NCI-H1105 (cell line): ENCODE results near the gene NAGLU.

ENCODE experiments used
- DNase-seq: peaks from one replicate; lab custom pipeline; 2025; lab: John Stamatoyannopoulos, UW

The NAGLU gene

GRCh38 chr17:42564815-42565522 lies 28.9 kb downstream of the NAGLU start:
- DNase-seq, result no peak

GRCh38 chr17:42565523-42566214 lies 29.6 kb downstream of the NAGLU start:
- DNase-seq, result no peak

DNA sequence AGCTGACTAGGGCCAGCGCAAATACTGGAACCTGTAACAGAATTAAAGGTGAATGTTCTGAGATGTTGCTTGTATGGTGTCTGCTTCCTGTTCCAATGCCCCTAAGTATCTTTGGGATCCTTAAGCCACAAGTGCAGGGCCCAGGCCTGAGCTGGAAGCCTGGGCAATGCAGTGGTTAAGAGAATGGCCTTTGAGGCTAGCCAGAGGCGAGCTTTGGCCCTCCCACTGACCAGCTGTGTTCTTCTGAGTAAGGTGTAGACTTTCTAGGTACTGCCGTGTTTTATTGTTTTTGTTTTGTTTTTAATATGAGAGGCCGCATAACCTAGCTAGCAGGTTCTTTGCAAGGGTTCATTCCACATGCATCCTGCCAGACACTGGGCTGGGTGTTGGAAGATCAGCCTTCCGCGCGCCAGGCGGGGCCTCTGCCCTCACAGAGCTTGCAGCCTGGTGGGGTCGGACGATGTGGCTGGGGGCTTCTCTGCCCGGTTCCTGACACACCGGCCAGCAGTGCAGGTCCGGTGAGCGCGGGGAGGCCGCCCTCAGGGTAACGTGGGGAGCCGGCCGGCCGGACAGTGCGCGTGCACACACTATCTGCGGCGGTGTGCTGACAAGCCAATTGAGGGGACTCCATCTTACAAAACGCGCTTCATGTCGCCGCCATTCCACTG lies 30.3 kb downstream of the NAGLU start:
- no peak for DNase-seq

GRCh38 chr17:42566883-42567573 lies 31.0 kb downstream of the NAGLU start, which contains the start of gene MLX:
TSS of gene MLX (plus strand) at chr17:42567100. CDS start at chr17:42567125, 25 bp downstream.
- peak; percentile 92 for DNase-seq

DNA sequence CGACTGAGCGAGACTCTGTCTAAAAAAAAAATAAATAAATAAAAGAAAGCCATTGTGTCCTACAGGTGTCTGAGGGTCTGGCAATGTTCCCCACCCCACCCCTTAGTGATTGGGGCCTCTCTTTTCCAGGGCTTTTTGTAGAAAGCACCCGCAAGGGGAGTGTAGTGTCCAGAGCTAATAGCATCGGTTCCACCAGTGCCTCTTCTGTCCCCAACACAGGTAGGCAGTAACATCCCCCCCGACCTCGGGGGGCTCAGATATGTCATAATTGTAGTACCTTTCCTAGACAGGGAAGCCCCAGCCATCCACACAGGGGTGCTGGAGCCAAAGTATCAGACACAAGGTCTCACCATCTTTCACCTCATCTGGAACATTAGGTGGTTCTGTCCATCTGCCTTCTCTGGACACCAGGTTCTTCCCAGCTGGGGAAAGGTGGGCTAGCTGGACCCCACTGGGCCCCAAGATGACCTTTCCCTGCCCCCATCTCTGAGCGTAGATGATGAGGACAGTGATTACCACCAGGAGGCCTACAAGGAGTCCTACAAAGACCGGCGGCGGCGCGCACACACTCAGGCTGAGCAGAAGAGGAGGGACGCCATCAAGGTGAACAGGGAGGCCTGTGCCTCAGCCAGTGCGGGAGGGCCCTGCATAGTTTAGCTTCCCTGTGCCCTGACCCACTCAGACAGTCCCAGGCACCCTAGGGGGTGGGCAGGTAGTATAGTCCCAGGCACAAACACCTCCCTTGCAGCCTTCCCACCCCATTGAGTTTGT lies 32.5 kb downstream of the NAGLU start:
- DNase-seq, result no peak

GRCh38 chr17:42571435-42572225 lies 35.6 kb downstream of the NAGLU start:
- DNase-seq, result no peak

- DNase-seq, result no peak
Observed at GRCh38 chr17:42573095-42573494, 37.1 kb downstream of the NAGLU start.

- DNase-seq, result no peak
Observed at GRCh38 chr17:42574463-42574862, 38.4 kb downstream of the NAGLU start.

DNA sequence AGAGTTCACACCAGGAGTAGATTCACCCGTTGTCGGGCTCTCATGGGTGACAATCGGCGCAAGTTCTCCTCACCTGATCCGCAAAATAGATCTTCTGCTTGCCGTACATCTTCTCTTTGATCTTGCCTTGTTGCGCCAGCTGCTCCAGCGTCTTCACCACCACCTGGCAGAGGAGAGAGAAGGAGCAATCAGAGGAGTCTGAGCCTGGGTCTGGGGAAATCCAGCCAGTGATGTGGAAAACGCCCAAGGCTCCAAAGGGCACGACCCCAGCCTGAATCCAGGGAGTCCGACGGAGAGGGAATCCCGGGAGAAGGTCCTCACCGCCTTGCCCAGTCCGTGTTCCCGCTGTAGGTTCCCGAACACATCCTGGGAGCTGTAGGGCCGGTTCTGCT lies 41.1 kb downstream of the NAGLU start:
- no peak for DNase-seq

DNA sequence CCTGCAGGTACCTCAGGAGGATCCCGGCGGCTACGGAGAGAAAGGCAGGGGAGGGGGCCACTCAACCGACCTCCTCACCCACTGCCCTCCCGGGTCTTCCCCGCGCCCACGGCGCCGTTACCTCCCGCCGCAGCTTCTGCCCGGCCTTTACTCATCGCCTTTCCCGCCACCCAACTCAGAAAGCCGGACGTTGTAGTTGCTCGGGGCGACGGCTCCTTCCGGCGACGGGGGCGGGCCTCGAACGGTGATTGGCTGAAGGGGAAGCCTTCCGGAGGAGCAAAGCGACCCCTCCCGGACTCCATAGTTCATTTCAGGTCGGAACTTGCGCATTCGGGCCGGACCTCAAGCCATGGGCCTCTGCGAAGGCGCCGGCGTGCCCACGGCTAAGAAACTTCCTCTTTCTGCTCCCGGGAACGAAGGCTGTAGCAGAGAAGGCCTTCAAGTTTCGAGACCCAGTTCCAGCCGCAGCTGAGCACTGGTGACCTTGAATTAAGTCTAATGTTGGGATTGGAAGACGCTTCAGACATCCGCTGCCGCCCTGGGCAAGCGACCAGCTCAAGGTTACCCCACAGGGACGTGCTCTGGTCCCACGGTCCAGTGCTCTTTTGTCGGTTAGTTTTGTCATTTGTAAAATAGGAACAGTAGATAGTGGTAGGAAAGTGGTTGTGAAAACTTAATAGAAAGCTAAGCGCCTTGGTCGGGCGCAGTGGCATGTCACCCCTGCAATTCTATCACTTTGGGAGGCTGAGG lies 41.7 kb downstream of the NAGLU start, which contains the start of gene PSMC3IP:
Gene PSMC3IP, minus strand, starts transcription at position 198 of the 750 bp plus-strand sequence. Its CDS starts 43 bp downstream, at position 155.
- DNase-seq, result peak; percentile 86

- DNase-seq, result peak; percentile 67
Observed at GRCh38 chr17:42578282-42578869, 42.3 kb downstream of the NAGLU start.

DNA sequence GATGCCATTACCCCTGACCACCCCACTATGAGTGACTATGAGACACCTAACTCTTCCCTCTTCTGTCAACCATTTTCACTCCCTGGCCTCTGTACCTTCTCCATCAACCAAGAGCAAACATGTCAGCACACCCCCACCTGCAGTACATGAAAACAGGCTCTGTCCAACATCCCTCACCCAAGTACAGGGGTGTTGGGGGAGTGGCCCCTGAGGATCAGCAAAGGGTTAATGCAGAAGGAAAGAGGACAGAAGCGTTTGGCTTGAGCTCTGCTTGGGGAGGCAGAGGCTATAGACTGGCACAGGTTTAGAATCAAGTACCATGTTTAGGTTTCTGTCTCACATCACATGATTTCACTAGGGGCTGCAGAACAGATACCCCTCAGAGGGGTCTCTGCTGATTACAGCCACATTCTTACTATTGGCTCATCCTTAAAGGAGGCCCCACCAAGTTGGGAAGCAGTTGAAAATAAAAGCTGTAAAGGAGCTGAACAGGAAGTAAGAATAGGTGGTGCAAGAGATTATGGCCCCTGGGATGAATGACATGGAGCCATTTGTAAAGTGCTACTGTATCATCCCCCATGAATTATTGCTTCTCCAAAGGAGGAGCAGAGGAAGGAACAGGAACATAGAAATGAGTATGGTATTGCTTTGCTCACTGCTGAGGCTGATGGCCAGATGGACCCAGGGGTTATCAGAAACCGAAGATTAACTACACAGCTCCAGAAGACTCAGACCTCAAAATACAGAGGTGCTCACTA lies 43.9 kb downstream of the NAGLU start:
- no peak for DNase-seq

DNA sequence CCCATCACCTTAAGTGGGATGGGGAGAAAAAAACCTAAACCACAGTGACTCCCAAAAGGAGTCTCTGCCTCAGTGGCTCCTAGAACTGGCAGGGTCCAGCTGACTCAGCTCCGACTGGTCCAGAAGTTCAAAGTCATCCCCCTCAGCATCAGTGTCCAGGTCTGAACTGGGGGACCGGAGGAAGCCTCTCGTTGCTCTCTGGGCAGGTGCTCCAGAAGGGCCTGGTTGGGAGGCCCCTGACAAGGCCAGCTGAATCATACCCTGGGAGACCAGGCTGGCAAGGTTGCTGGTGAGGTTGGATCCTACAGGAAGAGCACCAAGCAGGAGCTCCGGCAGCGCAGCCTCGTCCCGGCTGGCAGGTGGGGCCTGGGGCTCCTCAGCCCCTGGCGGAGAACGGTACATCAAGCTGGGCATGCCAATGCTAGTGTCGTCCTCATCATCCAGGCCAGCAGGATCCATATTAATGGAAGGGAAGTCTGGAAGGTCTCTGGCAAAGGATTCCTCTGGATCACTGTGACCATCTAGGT lies 45.8 kb downstream of the NAGLU start:
- no peak for DNase-seq

DNA sequence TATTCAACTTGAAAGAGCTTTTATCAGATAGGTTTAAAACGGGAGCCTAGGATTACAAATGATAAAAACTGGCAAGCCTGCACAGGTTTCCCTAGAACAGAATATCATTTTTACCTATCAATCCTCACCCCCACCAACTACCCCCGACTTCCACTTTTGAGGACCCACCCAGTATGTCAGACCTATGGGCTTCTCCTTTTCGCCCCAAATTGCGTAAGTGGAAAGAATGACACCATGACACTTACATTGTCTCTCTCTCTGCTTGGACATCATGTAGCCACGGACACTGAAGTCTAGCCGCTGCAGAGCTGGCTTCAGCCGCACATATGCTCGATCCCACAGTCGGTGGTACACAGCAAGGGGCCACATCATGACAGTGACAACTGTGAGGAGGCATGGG lies 48.8 kb downstream of the NAGLU start:
- DNase-seq, result no peak

- no peak for DNase-seq
Observed at GRCh38 chr17:42585353-42585752, 49.3 kb downstream of the NAGLU start.

DNA sequence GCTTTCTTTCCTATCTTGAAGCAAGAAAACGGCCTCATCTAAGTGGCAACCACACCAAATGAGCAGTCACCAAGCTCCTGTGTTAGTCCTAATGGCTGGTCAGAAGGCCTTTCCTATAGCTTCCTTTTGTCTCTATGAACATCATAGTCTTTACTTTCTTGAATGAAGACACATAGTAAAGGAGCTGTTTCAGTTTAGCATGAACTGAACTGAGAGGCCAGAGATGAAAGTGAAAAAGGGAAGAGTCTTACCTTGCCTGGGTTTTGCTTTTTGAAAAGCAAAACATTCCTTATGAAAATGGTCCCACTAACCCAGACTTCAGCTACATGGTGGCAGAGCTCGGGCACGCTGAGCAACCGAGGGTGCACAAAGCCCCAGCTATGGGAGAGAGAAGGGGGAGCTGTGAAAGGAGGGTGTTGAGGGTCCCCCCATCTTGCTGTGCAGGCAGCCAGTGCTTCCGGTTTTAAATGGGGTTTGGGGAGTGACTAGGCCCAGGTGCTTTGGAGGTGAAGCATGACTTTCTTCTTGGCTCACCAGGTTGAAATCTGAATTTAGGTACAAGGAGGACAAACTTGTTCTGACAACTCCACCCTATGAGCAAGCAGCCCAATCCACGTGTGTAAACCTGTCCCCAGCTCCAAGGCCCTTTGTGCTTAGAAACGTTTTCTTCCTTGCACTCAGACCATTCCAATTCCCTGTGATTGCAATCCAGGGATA lies 50.6 kb downstream of the NAGLU start:
- no peak for DNase-seq

GRCh38 chr17:42590886-42591285 lies 54.8 kb downstream of the NAGLU start:
- DNase-seq, result no peak

DNA sequence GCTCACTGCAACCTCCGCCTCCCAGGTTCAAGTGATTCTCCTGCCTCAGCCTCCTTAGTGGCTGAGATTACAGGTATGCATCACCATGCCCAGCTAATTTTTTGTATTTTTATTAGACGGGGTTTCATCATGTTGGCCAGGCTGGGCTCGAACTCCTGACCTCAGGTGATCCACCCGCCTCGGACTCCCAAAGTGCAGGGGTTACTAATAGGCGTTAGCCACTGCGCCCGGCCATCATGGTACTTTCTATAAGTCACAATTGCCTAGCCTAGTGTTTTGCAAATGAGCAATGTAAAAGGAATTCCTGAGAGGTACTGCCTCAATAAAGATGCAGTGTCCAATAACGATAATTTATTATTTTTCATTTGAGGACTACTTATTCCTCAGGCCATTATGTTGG lies 55.4 kb downstream of the NAGLU start:
- DNase-seq, result no peak
